ENCODE data around the gene DNAJC5. TPM values are rescaled to one million over a fixed set of nuclear protein-coding genes. Genes with fewer than 3 reads are reported as not detected.

Gene DNAJC5
- total RNA-seq, 2 experiments from 2014 or later = 32.2 to 32.5 TPM

- Mint-ChIP-seq H3K4me1 (ENCODE audit: low read depth) (peaks cover 16% of the 10 kb centered on the region), H3K4me3 (no peak overlapping the region), H3K9me3 (no peaks in the 10 kb centered on the region), H3K27me3 (no peaks in the 10 kb centered on the region), H3K27ac (no peak overlapping the region), H3K36me3 (ENCODE audit: low read depth) (peaks cover 26% of the 10 kb centered on the region)
- DNase-seq (no peak), ATAC-seq (no peak)
- intact Hi-C loops (cut with micrococcal nuclease) = no loop called here
- POLR2A ChIA-PET = interaction anchor here (1.0 to 1.3 kb wide), 3 partner anchors 9 to 28 kb away, joined by 3 read pairs; partner anchors contain the start of gene SAMD10
- CTCF ChIA-PET = no interaction called here
- TF ChIP-seq CTCF (IDR thresholded peaks at IDR 0.05) = no peak
These were observed 66.9 kb downstream of the DNAJC5 start for GRCh38 chr20:63961664-63962425.

- H3K36me3 Mint-ChIP-seq (ENCODE audit: low read depth) = peaks cover 31% of the 10 kb centered on the region
- no peaks in the 10 kb centered on the region for H3K9me3 Mint-ChIP-seq
- ATAC-seq (no peak), DNase-seq (no peak)
- POLR2A ChIA-PET = interaction anchor here (1.0 to 1.3 kb wide), 3 partner anchors 8 to 29 kb away, joined by 3 read pairs; partner anchors contain the start of gene SAMD10
- no peak for TF ChIP-seq CTCF (IDR thresholded peaks at IDR 0.05)
- H3K27me3 Mint-ChIP-seq = no peaks in the 10 kb centered on the region
- H3K27ac Mint-ChIP-seq = no peak overlapping the region
- CTCF ChIA-PET = no interaction called here
- intact Hi-C loops (cut with micrococcal nuclease) = no loop called here
- no peak overlapping the region for H3K4me3 Mint-ChIP-seq
- H3K4me1 Mint-ChIP-seq (ENCODE audit: low read depth) = peaks cover 9% of the 10 kb centered on the region
These were observed 67.8 kb downstream of the DNAJC5 start for GRCh38 chr20:63962426-63963347.

- DNase-seq (no peak), ATAC-seq (no peak)
- intact Hi-C loops (cut with micrococcal nuclease) = no loop called here
- CTCF ChIA-PET = interaction anchor here (0.9 to 1.1 kb wide), 2 partner anchors 11 to 76 kb away, joined by 3 read pairs; no protein-coding TSS in a partner anchor
- Mint-ChIP-seq H3K27ac (no peak overlapping the region), H3K9me3 (no peaks in the 10 kb centered on the region), H3K4me1 (ENCODE audit: low read depth) (peaks cover 5% of the 10 kb centered on the region), H3K4me3 (no peak overlapping the region), H3K36me3 (ENCODE audit: low read depth) (peaks cover 34% of the 10 kb centered on the region), H3K27me3 (no peaks in the 10 kb centered on the region)
- POLR2A ChIA-PET = interaction anchor here (1.0 kb wide), 1 partner anchor 69 kb away, joined by 3 read pairs; the partner anchor contains the start of gene DNAJC5
- no peak for TF ChIP-seq CTCF (IDR thresholded peaks at IDR 0.05)
These were observed 68.4 kb downstream of the DNAJC5 start for GRCh38 chr20:63963348-63963741.

- Mint-ChIP-seq H3K27ac (no peak overlapping the region), H3K4me1 (ENCODE audit: low read depth) (peaks cover 7% of the 10 kb centered on the region), H3K4me3 (no peak overlapping the region), H3K27me3 (no peaks in the 10 kb centered on the region), H3K9me3 (no peaks in the 10 kb centered on the region), H3K36me3 (ENCODE audit: low read depth) (peaks cover 34% of the 10 kb centered on the region)
- no peak for TF ChIP-seq CTCF (IDR thresholded peaks at IDR 0.05)
- CTCF ChIA-PET = interaction anchor here (0.9 to 1.1 kb wide), 2 partner anchors 10 to 75 kb away, joined by 3 read pairs; no protein-coding TSS in a partner anchor
- intact Hi-C loops (cut with micrococcal nuclease) = no loop called here
- DNase-seq (no peak), ATAC-seq (no peak)
- POLR2A ChIA-PET = interaction anchor here (1.0 kb wide), 1 partner anchor 69 kb away, joined by 3 read pairs; the partner anchor contains the start of gene DNAJC5
These were observed 68.9 kb downstream of the DNAJC5 start for GRCh38 chr20:63963784-63964301.

Measured in activated CD8-positive, alpha-beta T cell treated with anti-CD3 and anti-CD28 coated beads for 36 hours (primary cell).